ENCODE results near the gene BUD31.

DNA sequence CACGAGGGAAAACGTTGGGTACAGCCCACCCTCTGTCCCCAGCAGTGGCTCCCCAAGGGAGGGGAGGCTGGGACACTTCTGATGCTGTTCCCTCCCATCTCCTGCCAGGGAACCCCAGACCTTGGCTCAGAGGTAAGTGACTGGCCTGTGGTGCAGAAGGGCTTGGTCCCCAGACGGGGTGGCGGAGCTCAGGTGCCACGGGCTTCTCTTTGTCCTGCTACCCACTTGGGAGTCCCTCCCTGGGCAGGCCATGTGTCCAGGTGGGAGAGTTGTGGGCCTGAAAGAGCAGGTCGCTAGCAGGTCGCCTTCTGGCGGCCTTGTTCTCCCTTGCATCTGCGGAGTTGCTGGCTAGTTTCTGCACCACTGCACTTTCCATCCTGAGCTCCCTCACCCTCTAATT, 47.1 kb downstream of the BUD31 start:
- TF ChIP-seq, protein P1, sequence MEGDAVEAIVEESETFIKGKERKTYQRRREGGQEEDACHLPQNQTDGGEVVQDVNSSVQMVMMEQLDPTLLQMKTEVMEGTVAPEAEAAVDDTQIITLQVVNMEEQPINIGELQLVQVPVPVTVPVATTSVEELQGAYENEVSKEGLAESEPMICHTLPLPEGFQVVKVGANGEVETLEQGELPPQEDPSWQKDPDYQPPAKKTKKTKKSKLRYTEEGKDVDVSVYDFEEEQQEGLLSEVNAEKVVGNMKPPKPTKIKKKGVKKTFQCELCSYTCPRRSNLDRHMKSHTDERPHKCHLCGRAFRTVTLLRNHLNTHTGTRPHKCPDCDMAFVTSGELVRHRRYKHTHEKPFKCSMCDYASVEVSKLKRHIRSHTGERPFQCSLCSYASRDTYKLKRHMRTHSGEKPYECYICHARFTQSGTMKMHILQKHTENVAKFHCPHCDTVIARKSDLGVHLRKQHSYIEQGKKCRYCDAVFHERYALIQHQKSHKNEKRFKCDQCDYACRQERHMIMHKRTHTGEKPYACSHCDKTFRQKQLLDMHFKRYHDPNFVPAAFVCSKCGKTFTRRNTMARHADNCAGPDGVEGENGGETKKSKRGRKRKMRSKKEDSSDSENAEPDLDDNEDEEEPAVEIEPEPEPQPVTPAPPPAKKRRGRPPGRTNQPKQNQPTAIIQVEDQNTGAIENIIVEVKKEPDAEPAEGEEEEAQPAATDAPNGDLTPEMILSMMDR (conservative IDR thresholded peaks at IDR 0.05; ENCODE audit: low read depth in 2 of 2), result 0 out of 4 replicates have a peak, but pooled peaks of 1 of the 2 experiments have one; percentile 7
- TF ChIP-seq POLR2AphosphoS5 (IDR thresholded peaks at IDR 0.05; ENCODE audit: low read depth) (no peak), EZH2 (IDR thresholded peaks at IDR 0.05; ENCODE audit: low read depth, unreplicated experiment) (no peak)
